Natural killer cell treated with Interleukin-12 subunit alpha and Interleukin-12 subunit beta and Interleukin-15 and Interleukin-18, amount 100 ng/mL, for 72 hours (primary cell): ENCODE data around the gene UNC93B1. TPM values are rescaled to one million over a fixed set of nuclear protein-coding genes. Genes with fewer than 3 reads are reported as not detected.
"Not testable (repeated sequence)": the region's sequence is repeated elsewhere in the genome, so short reads cannot be mapped to it uniquely, and the experiment has no call there.

Experiments
- ATAC-seq, 2 donors: fragments of 150-1000 bp; cut with Tn5 transposase in 1 of 2; sonication (Bioruptor Pico), chemical (Tn5 transposase) in 1 of 2; 2 replicates each; pipeline ENCODE4 v1.10.0; 2021
- DNase-seq: peaks from one replicate; pipeline ENCODE4 v3.0.0; 2022; ENCODE audit warnings: low spot score
- H3K27ac Mint-ChIP-seq, 2 donors: 1 replicate in 1 of 2; 2 replicates in 1 of 2; pipeline ENCODE4 v1.8.0; 2022; ENCODE audit warnings: mixed read lengths in 2 of 2, mild to moderate bottlenecking in 1 of 2, moderate library complexity in 1 of 2
- H3K27me3 Mint-ChIP-seq, 2 donors: 1 replicate in 1 of 2; 2 replicates in 1 of 2; pipeline ENCODE4 v1.8.0; 2022; ENCODE audit warnings: mixed read lengths in 2 of 2
- H3K36me3 Mint-ChIP-seq: one replicate; pipeline ENCODE4 v1.8.0; 2022; ENCODE audit warnings: mixed read lengths
- H3K4me1 Mint-ChIP-seq, 2 donors: 1 replicate in 1 of 2; 2 replicates in 1 of 2; pipeline ENCODE4 v1.8.0; 2022; ENCODE audit warnings: low read depth in 2 of 2, mixed read lengths in 2 of 2, mild to moderate bottlenecking in 1 of 2
- H3K4me3 Mint-ChIP-seq: one replicate; pipeline ENCODE4 v1.8.0; 2022; ENCODE audit warnings: mixed read lengths
- H3K9me3 Mint-ChIP-seq: 2 replicates; pipeline ENCODE4 v1.8.0; 2022; ENCODE audit warnings: mixed read lengths
- total RNA-seq, 2 donors: library from RNA; stranded (reverse); gene quantifications; one replicate each; pipeline ENCODE4 v1.2.3, GENCODE V29; 2022

The UNC93B1 gene
- total RNA-seq, 2 donors from 2014 or later = 13.5 to 13.6 TPM

- peaks cover 20 to 25% of the 10 kb centered on the region in 2 donors for H3K27me3 Mint-ChIP-seq
Measured at GRCh38 chr11:67954971-67955370, 48.9 kb downstream of the UNC93B1 start.

GRCh38 chr11:67954251-67954650 is 49.6 kb downstream of the UNC93B1 start:
- H3K4me3 Mint-ChIP-seq = peak overlapping the region; percentile 94

More at GRCh38 chr11:67954971-67955370, 48.9 kb downstream of the UNC93B1 start:
- DNase-seq, ATAC-seq, H3K36me3 Mint-ChIP-seq, H3K9me3 Mint-ChIP-seq, H3K27ac Mint-ChIP-seq: not testable (repeated sequence)
- Mint-ChIP-seq H3K4me1 (peaks cover 9 to 10% of the 10 kb centered on the region in 2 donors), H3K4me3 (peak overlapping the region; percentile 94)

GRCh38 chr11:67950705-67951104 is 53.2 kb downstream of the UNC93B1 start:
- H3K27me3 Mint-ChIP-seq = peaks cover 0 to 13% of the 10 kb centered on the region in 2 donors

More at GRCh38 chr11:67954251-67954650, 49.6 kb downstream of the UNC93B1 start:
- peaks cover 12 to 22% of the 10 kb centered on the region in 2 donors for H3K27me3 Mint-ChIP-seq
- not testable (repeated sequence) for H3K36me3 Mint-ChIP-seq, ATAC-seq, H3K27ac Mint-ChIP-seq, DNase-seq, H3K9me3 Mint-ChIP-seq
- H3K4me1 Mint-ChIP-seq = peaks cover 9 to 10% of the 10 kb centered on the region in 2 donors

GRCh38 chr11:67947785-67948184 is 56.1 kb downstream of the UNC93B1 start:
- not testable (repeated sequence) for DNase-seq, H3K27me3 Mint-ChIP-seq, ATAC-seq, H3K4me3 Mint-ChIP-seq, H3K9me3 Mint-ChIP-seq, H3K27ac Mint-ChIP-seq, H3K36me3 Mint-ChIP-seq, H3K4me1 Mint-ChIP-seq

More at GRCh38 chr11:67950705-67951104, 53.2 kb downstream of the UNC93B1 start:
- not testable (repeated sequence) for H3K4me1 Mint-ChIP-seq, H3K36me3 Mint-ChIP-seq, ATAC-seq, H3K4me3 Mint-ChIP-seq, H3K9me3 Mint-ChIP-seq, DNase-seq, H3K27ac Mint-ChIP-seq

GRCh38 chr11:67946403-67946802 is 57.5 kb downstream of the UNC93B1 start:
- not testable (repeated sequence) for H3K27ac Mint-ChIP-seq, ATAC-seq, H3K27me3 Mint-ChIP-seq, H3K4me3 Mint-ChIP-seq, DNase-seq, H3K4me1 Mint-ChIP-seq, H3K36me3 Mint-ChIP-seq, H3K9me3 Mint-ChIP-seq

- H3K4me3 Mint-ChIP-seq, H3K36me3 Mint-ChIP-seq, ATAC-seq, H3K9me3 Mint-ChIP-seq, H3K27me3 Mint-ChIP-seq, H3K4me1 Mint-ChIP-seq, H3K27ac Mint-ChIP-seq, DNase-seq: not testable (repeated sequence)
Measured at GRCh38 chr11:67943406-67943805, 60.5 kb downstream of the UNC93B1 start.

Other genes with a start within 250 kb of the UNC93B1 start
- gene ALDH3B1, start 6.2 kb upstream of the UNC93B1 start, total RNA-seq = under 1 TPM; 0.25 to 0.98 TPM
- gene NDUFS8, start 26.6 kb upstream of the UNC93B1 start, total RNA-seq = 100 to 1,000 TPM; 124 to 143 TPM
- 100 to 1,000 TPM; 354 to 380 TPM for gene TCIRG1, start 34.9 kb upstream of the UNC93B1 start, total RNA-seq
- gene CHKA, start 117.3 kb upstream of the UNC93B1 start, total RNA-seq = 10 to 100 TPM; 10.6 to 34.9 TPM
- 10 to 100 TPM; 30.6 to 34.4 TPM for gene KMT5B, start 209.2 kb upstream of the UNC93B1 start, total RNA-seq